Lower leg skin (tissue), 4 donors: ENCODE data around the gene ADGRV1. TPM values are rescaled to one million over a fixed set of nuclear protein-coding genes. Genes with fewer than 3 reads are reported as not detected.

ENCODE experiments used
- DNase-seq, 2 donors: peaks; one replicate each; pipeline ENCODE4 v3.0.0-alpha.2; 2019; ENCODE audit warnings: low spot score in 2 of 2
- H3K4me3 ChIP-seq: fragments of 200-600 bp; sonication (generic); 2 replicates; pipeline ENCODE4 v1.5.1; 2017; ENCODE audit warnings: mild to moderate bottlenecking, low read depth; ENCODE audit not compliant: poor library complexity, severe bottlenecking
- POLR2A ChIP-seq, 2 donors: fragments of 450-650 bp; IDR thresholded peaks; one replicate each; pipeline ENCODE4 v1.6.1; 2016 to 2017; ENCODE audit warnings: antibody characterized with exemption in 2 of 2, mild to moderate bottlenecking in 1 of 2, moderate library complexity in 1 of 2
- WGBS, 2 donors: methylation state at CpG; one replicate each; pipeline ENCODE4 v1.1.5; 2018; 5-methylcytosine and 5-hydroxymethylcytosine counted together
- intact Hi-C: fragments of 100-400 bp; cut with DNase I; formaldehyde crosslinking; loops from one replicate; pipeline ENCODE4 v1.15.0; 2023; ENCODE audit warnings: low total_unique reads
- total RNA-seq, 4 donors: library from RNA; depleted of rRNA; stranded (reverse); fragments of >200 nt; gene quantifications; one replicate each; pipeline ENCODE4 v1.1.0, GENCODE V29; 2016
- TF ChIP-seq, protein P1 (sequence below), 3 donors: fragments of 450-650 bp; IDR thresholded peaks; one replicate each; pipeline ENCODE4 v1.5.1; 2016; ENCODE audit warnings: antibody characterized with exemption in 3 of 3, mild to moderate bottlenecking in 3 of 3, moderate library complexity in 2 of 3

Gene ADGRV1
- total RNA-seq, 4 donors from 2014 or later: 1.2 to 4.0 (median 2.7) TPM

DNA sequence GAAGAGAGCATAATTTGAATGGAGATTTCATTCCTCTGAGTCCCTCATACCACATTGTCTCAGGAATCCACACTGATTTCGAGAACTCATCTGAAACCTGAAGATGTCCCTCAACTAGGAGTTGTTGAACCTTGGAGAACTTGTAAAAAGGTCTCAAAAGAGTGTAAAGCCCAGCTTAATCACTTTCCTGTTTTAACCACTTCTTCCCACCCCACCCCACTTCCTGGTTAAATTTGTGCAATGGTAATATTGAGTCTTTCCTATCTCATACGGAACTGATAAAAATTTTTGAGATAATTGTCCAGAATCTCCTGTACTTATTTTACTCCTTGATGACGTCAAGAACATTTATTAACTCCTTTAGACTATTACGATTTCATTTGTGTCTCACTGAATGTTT lies 583.8 kb downstream of the ADGRV1 start:
- H3K4me3 ChIP-seq: no peak overlapping the region
- TF ChIP-seq, protein P1, sequence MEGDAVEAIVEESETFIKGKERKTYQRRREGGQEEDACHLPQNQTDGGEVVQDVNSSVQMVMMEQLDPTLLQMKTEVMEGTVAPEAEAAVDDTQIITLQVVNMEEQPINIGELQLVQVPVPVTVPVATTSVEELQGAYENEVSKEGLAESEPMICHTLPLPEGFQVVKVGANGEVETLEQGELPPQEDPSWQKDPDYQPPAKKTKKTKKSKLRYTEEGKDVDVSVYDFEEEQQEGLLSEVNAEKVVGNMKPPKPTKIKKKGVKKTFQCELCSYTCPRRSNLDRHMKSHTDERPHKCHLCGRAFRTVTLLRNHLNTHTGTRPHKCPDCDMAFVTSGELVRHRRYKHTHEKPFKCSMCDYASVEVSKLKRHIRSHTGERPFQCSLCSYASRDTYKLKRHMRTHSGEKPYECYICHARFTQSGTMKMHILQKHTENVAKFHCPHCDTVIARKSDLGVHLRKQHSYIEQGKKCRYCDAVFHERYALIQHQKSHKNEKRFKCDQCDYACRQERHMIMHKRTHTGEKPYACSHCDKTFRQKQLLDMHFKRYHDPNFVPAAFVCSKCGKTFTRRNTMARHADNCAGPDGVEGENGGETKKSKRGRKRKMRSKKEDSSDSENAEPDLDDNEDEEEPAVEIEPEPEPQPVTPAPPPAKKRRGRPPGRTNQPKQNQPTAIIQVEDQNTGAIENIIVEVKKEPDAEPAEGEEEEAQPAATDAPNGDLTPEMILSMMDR (IDR thresholded peaks at IDR 0.05): no peak
- TF ChIP-seq POLR2A (IDR thresholded peaks at IDR 0.05): no peak
- DNase-seq: no peak
- intact Hi-C loops: no loop called here
- 79 to 86% methylated on average over 4 of the region's 4 CpGs for whole genome bisulfite sequencing, 2 donors

DNA sequence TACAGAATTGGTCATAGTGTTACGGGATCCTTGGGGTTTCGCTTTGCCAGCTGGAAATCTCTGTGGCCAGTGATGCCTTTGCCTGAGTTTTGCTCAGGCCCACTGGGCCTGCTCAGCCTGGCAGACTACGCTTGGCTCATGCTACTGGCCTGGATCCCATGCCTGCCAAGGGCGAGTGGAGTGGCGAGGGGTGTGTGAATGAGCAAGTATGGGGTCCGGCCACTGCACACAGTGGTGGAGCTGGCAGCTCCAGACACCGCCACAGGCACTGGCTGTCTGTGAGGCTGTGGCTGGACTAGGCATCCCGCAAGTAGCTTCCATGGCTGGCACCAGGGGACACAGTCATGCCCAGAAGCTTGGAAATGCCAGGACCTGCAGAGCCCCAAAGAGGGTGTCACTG lies 584.2 kb downstream of the ADGRV1 start:
- TF ChIP-seq, protein P1 (IDR thresholded peaks at IDR 0.05): no peak
- no peak for TF ChIP-seq POLR2A (IDR thresholded peaks at IDR 0.05)
- WGBS, 2 donors: 89 to 92% methylated on average over 8 of the region's 8 CpGs
- no peak overlapping the region for H3K4me3 ChIP-seq
- intact Hi-C loops: no loop called here
- no peak for DNase-seq

DNA sequence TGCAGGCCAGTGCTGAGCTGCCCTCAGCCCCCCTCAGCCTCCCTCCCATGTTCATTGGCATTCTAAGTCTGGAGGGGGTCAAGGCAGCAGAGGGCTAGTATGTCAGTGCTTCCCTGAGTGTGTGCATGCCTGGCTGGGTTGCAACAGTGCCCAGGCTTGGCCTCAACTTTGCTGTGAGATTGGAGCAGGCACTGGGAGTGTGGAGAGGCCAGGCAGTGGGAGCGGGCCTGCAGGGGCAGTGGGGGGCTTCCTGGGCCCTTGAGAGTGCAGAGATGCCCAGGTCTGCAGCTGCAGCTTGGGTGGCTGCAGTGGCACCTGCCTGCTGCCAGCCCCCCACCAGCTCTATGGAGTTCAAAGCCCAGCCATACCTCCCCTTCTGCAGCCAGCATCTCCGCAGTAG lies 585.2 kb downstream of the ADGRV1 start:
- DNase-seq: no peak
- intact Hi-C loops: no loop called here
- H3K4me3 ChIP-seq: no peak overlapping the region
- TF ChIP-seq POLR2A (IDR thresholded peaks at IDR 0.05): no peak
- TF ChIP-seq, protein P1 (IDR thresholded peaks at IDR 0.05): no peak
- 83 to 100% methylated on average over 1 to 2 of the region's 2 CpGs for WGBS, 2 donors

DNA sequence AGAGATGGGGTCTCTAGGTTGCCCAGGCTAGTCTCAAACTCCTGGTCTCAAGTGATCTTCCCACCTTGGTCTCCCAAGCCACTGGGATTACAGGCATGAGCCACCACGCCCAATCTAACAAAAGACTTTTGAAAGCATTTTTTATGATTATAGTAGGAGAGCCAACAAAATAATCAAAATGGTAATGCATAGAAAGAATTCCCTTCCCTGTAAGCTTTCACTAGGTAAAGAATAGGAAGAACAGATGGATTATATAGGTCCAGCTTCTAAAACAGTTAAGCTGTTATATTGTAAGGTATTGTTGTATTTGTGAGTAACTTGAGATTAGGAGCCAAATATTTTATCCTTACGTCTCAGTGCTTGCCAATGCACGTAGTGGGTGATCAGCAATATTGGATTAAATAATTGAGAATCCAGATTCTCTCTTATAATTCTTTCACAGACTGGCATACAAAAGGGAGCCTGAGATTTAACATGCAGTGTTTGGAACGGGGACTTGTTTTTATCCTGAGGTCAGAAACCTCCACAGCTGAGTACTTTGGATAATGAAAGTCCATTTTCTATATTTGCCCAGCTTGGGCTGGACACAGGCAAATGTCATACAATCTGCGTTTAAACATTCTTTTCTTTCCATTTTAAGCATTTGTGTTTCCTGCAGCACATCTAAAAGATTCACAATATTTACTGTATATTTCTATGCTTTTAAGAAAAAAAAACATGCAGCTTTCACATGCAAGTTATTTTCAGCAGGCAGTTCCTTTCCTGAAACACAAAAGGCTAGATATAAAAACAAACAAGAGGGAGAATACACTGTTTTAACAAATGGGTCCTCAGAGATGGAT lies 586.1 kb downstream of the ADGRV1 start:
- intact Hi-C loops: no loop called here
- DNase-seq: no peak
- no peak for TF ChIP-seq POLR2A (IDR thresholded peaks at IDR 0.05)
- TF ChIP-seq, protein P1 (IDR thresholded peaks at IDR 0.05): no peak
- no peak overlapping the region for H3K4me3 ChIP-seq
- 42 to 47% methylated on average over 5 of the region's 5 CpGs for WGBS, 2 donors

DNA sequence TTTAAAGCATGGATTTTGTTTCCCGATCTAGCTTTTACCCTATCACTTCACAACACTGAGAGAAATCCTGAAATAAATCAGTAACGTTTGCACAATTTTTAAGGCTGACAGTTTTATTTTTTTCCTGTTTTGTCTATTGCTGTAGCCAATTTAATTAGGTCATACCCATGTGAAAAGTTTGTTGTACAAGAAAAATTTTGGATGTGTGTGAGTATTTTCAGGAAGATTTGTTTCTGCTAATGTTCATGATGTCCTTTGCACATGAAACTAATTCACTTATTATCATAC lies 586.7 kb downstream of the ADGRV1 start:
- TF ChIP-seq, protein P1 (IDR thresholded peaks at IDR 0.05): no peak
- TF ChIP-seq POLR2A (IDR thresholded peaks at IDR 0.05): no peak
- intact Hi-C loops: no loop called here
- 11 to 23% methylated on average over 2 of the region's 2 CpGs for WGBS, 2 donors
- H3K4me3 ChIP-seq: no peak overlapping the region
- no peak for DNase-seq

DNA sequence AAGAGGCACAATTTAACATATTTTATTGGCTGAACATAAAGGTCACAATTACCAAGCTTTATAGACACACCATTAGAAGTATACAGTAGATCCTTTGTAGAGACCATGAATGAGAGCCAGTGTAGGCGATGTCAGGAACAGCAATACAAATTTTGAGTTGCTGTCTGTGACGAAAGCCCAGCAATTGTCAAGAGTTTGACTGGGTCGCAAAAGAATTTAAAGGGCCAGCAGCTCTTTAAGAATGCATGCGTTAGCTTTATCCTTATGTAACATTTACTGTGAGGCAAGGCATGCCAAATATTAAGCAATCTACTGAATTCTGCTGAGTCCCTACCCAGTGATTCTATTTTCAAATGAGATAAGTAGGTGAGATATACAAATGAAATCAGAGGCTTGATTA lies 587.6 kb downstream of the ADGRV1 start:
- DNase-seq: no peak
- TF ChIP-seq POLR2A (IDR thresholded peaks at IDR 0.05): no peak
- TF ChIP-seq, protein P1 (IDR thresholded peaks at IDR 0.05): no peak
- intact Hi-C loops: no loop called here
- no peak overlapping the region for H3K4me3 ChIP-seq
- WGBS, 2 donors: 38 to 39% methylated on average over 4 of the region's 4 CpGs
